GM18858 (cell line): ENCODE results near the gene MCRIP2.

Experiments
- ATAC-seq: cut with Tn5 transposase; IDR thresholded peaks from one replicate; pipeline ENCODE4 v1.9.1; 2021; ENCODE audit not compliant: unreplicated experiment

The MCRIP2 gene

DNA sequence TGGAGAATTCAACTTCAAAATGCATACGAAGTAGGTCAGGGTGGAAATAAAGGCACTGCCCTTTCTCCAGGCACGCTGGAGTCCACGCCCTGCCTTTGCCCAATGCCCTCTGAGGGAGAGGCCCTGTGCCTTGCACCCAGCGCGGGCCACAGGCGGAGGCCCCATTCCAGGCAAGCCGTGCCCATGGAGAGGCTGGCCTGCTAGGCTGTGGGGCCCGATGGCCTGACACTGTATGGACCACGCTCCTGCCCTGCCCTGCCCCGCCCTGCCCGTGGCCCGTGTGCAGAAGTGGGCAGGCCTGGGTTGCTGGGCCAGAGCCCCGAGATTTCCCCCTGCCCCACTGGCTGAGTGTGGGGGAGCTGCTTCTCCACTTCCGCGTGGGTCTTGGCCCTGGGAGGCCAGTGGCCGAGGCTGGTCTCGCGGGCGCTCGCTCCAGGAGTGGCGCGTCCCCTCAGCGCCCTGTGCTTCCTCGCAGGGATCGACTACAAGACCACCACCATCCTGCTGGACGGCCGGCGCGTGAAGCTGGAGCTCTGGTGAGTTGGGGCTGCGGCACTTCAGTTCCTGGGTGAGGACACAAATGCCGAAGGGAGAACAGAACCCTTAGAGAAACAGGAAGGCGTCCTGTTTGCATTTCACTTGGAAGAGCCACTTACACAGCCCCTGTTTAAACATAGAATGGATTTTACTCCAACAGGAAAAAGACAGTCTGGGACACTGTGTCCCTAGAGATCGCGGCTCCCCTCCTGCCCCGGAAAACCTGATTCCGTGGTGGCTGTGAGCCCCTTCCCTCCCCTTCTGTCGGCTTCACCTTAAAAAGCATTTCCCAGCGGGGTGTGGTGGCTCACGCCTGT is 24.7 kb upstream of the MCRIP2 start:
- ATAC-seq: no peak

GRCh38 chr16:617855-618254 is 23.8 kb upstream of the MCRIP2 start:
- ATAC-seq: no peak

DNA sequence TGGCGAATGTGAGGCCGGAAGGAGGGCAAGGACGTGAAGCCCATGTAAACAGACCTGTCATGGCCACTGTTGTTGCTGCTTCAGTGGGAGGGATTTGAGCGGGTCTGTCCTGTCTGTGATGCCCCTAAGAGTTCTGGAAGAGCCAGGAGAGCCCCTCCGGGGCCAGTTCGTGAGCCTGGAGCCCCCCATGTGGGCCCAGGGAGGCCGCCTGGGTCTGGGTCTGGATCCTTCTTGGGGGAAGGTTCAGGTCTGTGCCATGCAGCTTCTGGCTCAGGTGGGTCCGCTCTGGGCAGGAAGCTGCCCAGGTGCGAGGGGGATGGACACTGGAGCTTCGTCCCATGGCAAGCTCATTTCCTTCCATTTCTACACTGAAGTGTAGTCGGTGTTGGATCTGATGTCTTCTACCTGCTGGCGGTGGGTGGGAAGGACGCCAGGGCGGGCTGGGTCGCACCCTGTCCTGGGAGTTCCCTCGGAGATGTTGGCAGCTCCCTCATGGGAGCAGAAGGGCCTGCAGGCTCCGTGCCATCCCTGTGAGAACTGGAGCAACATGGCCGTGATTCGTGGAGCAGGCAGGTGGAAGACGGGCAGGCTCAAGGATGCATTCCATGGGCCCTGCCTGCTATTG is 22.0 kb upstream of the MCRIP2 start:
- no peak for ATAC-seq

DNA sequence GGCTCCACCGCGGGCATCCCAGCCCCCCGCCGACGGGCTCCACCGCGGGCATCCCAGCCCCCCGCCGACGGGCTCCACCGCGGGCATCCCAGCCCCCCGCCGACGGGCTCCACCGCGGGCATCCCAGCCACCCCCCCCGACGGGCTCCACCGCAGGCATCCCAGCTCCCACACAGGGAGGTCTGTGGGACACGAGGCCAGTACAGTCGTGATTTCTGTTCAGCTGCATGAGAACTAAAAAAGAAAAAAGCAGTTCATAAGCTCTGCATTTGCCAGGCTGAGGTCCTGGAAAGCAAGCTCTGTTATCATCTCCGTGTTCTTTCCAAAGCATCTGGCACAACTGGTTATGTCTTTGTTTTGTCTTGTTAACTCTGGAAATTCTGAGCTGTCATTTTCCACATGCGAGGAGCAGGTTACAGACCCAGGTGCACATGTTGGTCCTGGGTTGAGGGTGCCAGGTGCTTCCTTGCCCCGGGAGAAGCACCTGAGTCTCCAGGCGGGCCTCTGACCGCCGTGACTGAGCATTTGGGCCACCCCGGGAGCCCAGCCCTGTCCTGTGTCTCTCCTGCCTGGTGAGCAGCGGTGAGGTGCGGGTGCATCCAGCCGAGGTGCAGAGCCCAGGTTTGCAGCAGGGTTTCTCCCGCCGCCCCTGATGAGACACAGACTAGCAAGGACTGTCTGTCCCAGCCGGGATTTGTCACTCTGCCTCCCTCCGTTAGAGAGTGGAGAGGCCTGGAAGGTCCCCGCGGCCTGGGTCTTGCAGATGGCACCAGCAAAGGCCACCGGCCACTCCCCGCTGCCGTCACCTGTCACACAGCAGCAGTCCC is 20.7 kb upstream of the MCRIP2 start:
- ATAC-seq: no peak

DNA sequence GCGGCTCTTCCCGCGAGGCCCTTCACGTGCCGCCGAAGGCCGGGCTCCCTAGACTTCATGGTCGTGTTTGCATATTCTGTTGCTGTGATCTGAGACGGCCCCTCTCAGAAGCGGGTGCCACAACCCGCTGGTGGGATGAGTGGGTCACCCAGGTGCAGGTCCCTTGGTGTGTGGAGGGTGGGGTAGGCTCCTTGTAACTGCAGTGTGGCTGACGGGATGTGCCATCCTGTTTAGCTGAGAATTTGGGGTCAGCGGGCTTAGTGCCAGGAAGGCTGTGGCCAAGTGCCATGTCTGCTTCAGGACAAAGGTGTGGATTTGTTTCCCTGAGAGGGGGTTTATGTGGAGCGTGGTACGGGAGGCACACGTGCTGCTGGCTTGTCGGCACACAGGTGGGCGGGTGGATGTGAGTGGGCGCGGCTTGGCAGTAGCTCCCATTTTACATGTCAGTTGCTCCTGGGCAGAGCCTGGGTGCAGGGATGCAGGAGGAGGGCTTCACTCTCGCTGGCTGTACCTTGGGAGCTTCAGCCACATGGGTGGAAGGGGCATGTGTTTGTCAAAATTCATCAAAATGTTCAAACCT is 20.0 kb upstream of the MCRIP2 start:
- ATAC-seq: no peak

- no peak for ATAC-seq
These were observed 18.7 kb upstream of the MCRIP2 start for GRCh38 chr16:622920-623280.

DNA sequence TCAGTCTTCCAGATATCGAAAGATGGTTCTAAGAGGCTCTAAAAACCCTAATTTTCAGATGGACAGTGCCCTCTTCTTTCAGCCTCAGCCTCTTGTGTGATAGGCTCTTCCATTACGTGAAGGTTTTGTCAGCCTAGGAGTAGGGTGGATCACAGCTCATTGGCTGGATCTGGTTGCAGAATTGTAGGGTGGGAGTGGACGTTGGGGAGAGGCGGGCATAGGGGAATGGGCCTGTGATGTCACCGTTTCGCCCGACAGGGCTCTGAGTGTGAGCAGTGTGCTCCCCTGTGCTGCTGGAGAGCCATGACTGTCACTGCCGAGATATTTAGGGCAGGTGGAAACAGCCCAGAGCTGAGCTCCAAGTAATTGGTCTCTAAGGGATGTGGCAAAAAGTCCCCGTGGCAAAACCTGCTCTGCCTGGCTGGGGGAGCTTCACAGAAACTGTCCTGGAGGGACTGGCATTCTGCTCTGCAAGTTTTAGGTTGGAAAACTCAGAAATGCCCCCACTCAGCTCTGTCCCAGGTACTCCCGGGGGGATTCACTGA is 17.0 kb upstream of the MCRIP2 start:
- ATAC-seq: no peak

- no peak for ATAC-seq
These were observed 16.3 kb upstream of the MCRIP2 start for GRCh38 chr16:625117-625976.

DNA sequence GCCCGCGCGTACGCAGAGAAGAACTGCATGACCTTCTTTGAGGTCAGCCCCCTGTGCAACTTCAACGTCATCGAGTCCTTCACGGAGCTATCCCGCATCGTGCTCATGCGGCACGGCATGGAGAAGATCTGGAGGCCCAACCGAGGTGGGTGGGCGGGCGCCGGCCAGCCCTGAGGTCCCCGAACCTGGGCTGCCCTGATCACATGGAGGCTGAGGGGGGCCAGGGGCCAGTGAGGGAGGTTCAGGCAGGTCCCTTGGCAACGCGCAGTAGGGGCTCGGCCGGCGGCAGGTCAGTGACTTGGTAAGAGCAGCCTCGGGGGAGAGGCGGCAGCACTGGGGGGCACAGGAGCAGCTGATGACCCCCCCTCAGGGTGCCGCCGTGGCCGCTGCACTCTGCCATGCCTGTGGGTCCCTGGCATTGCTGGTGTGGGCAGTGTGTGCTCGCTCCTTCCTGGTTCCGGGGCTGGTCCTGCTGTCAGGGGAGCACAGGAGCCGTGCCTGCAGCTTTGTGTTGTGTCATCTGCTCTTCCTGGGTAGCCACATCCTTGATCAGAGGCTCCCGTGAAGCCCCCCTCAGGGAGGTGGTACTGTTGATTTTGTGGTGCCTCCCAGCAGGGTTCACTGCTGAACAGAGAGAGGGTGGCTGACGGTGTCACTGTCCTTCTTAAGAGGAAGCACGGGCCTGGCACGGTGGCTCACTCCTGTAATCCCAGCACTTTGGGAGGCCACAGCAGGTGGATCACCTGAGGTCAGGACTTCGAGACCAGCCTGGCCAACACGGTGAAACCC is 15.5 kb upstream of the MCRIP2 start:
- no peak for ATAC-seq

GRCh38 chr16:626787-627453 is 14.7 kb upstream of the MCRIP2 start:
- ATAC-seq: no peak

- no peak for ATAC-seq
These were observed 14.0 kb upstream of the MCRIP2 start for GRCh38 chr16:627454-628239.

DNA sequence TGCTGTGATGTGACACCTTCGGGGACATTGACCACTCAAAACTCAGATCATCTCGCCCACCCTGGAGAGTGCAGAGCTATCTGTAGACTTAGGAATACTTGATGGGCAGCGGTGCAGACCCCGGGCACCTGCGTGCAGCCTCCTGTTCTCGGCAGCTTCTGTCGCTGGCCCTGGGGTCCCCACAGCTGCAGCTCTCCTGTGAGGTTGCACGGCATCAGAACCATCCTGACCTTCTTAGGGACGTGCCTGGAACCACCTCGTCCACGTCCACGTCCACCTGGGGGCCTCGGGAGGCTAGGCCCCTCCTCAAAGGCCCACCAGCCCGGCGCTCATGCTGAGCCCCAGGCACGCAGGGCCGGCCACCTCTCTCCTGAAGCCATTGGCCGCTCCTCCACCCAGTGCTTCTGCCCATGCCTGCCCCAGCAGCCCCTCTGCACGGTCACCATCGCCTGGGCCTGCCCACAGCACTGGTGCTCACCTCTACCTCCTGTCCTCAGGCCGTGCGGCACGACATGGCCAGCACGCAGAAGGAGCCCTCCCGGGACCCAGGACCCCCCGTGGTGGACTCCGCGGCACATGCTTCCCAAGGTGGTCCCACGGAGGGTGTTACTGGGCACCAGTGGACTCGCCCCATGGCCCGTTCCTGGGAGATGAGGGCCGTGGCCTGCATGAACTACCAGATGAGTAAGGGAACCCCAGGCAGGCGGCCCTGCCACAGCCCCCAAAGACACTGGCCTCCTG is 13.1 kb upstream of the MCRIP2 start:
- ATAC-seq: no peak

- ATAC-seq: no peak
These were observed 12.3 kb upstream of the MCRIP2 start for GRCh38 chr16:629185-629832.

GRCh38 chr16:629833-630248 is 11.8 kb upstream of the MCRIP2 start:
- ATAC-seq: no peak

DNA sequence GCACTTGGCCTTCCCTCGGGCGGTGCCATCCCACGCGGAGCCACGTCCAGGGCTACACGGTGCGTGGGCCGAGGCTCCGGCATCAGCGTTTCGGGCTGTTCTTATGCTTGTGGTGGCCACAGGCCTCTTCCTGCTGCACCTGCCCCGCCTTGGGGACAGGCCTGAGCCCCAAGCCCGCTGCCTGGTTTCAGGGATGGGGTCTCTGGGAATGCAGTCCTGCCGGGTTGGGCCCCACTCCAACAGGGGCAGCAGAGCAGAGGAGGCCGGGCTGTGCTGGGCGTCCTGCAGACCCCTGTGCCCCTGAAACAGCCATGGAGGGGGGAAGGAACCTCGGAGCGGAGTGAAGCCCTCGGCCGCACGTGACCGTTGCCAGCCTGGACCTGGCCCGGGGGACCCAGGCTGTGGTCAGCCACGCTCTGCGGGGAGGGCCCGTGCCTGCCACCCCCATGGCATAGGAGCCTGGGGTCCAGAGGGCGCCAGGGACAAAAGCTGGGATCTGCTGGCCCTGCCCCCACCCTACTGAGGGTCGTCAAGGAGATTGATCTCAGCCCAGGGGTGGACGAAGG is 11.3 kb upstream of the MCRIP2 start:
- no peak for ATAC-seq

GRCh38 chr16:630815-631405 is 10.7 kb upstream of the MCRIP2 start, which contains the start of gene WFIKKN1:
TSS of gene WFIKKN1 (plus strand) at chr16:630985. CDS start at chr16:631254, 269 bp downstream.
- ATAC-seq: no peak
